HepG2 (cell line): ENCODE measurements around the gene SSC4D. TPM values are rescaled to one million over a fixed set of nuclear protein-coding genes. Genes with fewer than 3 reads are reported as not detected.

ENCODE experiments used
- ATF1 ChIP-seq: IDR thresholded peaks from 2 replicates; pipeline ENCODE4 v1.6.1; 2016; ENCODE audit warnings: mild to moderate bottlenecking, control low read depth
- FOXP1 ChIP-seq, 2 experiments: fragments of 450-650 bp in 1 of 2; IDR thresholded peaks; 2 replicates each; pipeline ENCODE4 v1.6.1; 2017 to 2018; ENCODE audit warnings: antibody characterized with exemption in 1 of 2
- IRF2 ChIP-seq: IDR thresholded peaks from 2 replicates; pipeline ENCODE4 v1.6.1; 2018; ENCODE audit warnings: missing genetic modification reagents, missing compliant biosample characterization
- KAT8 ChIP-seq: IDR thresholded peaks from 2 replicates; pipeline ENCODE4 v1.6.1; 2016; ENCODE audit warnings: missing genetic modification reagents, missing compliant biosample characterization
- SSRP1 ChIP-seq: IDR thresholded peaks from 2 replicates; pipeline ENCODE4 v1.6.1; 2016; ENCODE audit warnings: control low read depth
- ZC3H4 ChIP-seq: sonication (generic); formaldehyde crosslinking; IDR thresholded peaks from 2 replicates; pipeline ENCODE4 v1.4.0; 2020; ENCODE audit warnings: missing genetic modification reagents, borderline replicate concordance
- ZIK1 ChIP-seq: sonication (generic); formaldehyde crosslinking; IDR thresholded peaks from 2 replicates; pipeline ENCODE4 v1.5.0; 2020; ENCODE audit warnings: mild to moderate bottlenecking, low read depth, missing genetic modification reagents, borderline replicate concordance
- ZNF34 ChIP-seq: sonication (generic); formaldehyde crosslinking; IDR thresholded peaks from 2 replicates; pipeline ENCODE4 v1.4.0; 2020; ENCODE audit warnings: mild to moderate bottlenecking, missing genetic modification reagents, borderline replicate concordance
- polyA plus RNA-seq, 8 experiments: library from polyadenylated mRNA; depleted of rRNA in 3 of 8; stranded (reverse) in 7 of 8; unstranded in 1 of 8; fragments of >200 nt; fragmentation: Illumina TruSeq in 4 of 8; extraction: Trizol in 4 of 8; gene quantifications; 2 replicates each; pipeline versions ENCODE4 v1.2.1 to v1.2.3, GENCODE V29; 2011 to 2016; ENCODE audit warnings: low read depth in 4 of 8, missing spikeins in 1 of 8, mixed read lengths in 1 of 8; ENCODE audit not compliant: insufficient read depth in 1 of 8
- total RNA-seq, 5 experiments: library from RNA; depleted of rRNA; stranded (reverse); fragments of >200 nt; fragmentation: Illumina TruSeq; extraction: Trizol; gene quantifications; 2 replicates each; pipeline ENCODE4 v1.2.3, GENCODE V29; 2016; ENCODE audit warnings: low read depth in 1 of 5
- TF ChIP-seq, protein P1 (sequence below): sonication (generic); formaldehyde crosslinking; IDR thresholded peaks from 2 replicates; pipeline ENCODE4 v1.4.0; 2020; ENCODE audit warnings: mild to moderate bottlenecking, missing genetic modification reagents
- TF ChIP-seq, protein P2 (sequence below): IDR thresholded peaks from 2 replicates; pipeline ENCODE4 v1.6.1; 2016; ENCODE audit warnings: mild to moderate bottlenecking
- TF ChIP-seq, protein P3 (sequence below): sonication (generic); formaldehyde crosslinking; IDR thresholded peaks from 2 replicates; pipeline ENCODE4 v1.5.0; 2020; ENCODE audit warnings: mild to moderate bottlenecking, missing genetic modification reagents, borderline replicate concordance

The SSC4D gene
- total and polyA plus RNA-seq, 2 of the 13 experiments (the other 11 are each of a cell fraction or from before 2014, with no cell fraction given) = 33.3 to 63.8 TPM

DNA sequence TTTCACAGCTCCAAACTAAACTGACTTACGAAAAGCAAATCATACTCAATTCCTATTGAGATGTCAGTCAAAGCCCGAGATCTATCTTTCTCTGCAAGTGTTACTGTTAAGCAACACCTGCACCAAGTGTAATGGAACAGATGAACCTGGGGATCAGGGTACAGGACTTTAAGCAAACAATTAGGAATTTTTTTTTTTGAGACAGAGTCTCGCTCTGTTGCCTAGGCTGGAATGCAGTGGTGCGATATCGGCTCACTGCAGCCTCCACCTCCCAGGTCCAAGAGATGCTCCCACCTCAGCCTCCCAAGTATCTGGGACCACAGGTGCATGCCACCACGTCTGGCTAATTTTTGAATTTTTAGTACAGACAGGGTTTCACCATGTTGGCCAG, 65.6 kb downstream of the SSC4D start (continued):
- TF ChIP-seq, protein P1, sequence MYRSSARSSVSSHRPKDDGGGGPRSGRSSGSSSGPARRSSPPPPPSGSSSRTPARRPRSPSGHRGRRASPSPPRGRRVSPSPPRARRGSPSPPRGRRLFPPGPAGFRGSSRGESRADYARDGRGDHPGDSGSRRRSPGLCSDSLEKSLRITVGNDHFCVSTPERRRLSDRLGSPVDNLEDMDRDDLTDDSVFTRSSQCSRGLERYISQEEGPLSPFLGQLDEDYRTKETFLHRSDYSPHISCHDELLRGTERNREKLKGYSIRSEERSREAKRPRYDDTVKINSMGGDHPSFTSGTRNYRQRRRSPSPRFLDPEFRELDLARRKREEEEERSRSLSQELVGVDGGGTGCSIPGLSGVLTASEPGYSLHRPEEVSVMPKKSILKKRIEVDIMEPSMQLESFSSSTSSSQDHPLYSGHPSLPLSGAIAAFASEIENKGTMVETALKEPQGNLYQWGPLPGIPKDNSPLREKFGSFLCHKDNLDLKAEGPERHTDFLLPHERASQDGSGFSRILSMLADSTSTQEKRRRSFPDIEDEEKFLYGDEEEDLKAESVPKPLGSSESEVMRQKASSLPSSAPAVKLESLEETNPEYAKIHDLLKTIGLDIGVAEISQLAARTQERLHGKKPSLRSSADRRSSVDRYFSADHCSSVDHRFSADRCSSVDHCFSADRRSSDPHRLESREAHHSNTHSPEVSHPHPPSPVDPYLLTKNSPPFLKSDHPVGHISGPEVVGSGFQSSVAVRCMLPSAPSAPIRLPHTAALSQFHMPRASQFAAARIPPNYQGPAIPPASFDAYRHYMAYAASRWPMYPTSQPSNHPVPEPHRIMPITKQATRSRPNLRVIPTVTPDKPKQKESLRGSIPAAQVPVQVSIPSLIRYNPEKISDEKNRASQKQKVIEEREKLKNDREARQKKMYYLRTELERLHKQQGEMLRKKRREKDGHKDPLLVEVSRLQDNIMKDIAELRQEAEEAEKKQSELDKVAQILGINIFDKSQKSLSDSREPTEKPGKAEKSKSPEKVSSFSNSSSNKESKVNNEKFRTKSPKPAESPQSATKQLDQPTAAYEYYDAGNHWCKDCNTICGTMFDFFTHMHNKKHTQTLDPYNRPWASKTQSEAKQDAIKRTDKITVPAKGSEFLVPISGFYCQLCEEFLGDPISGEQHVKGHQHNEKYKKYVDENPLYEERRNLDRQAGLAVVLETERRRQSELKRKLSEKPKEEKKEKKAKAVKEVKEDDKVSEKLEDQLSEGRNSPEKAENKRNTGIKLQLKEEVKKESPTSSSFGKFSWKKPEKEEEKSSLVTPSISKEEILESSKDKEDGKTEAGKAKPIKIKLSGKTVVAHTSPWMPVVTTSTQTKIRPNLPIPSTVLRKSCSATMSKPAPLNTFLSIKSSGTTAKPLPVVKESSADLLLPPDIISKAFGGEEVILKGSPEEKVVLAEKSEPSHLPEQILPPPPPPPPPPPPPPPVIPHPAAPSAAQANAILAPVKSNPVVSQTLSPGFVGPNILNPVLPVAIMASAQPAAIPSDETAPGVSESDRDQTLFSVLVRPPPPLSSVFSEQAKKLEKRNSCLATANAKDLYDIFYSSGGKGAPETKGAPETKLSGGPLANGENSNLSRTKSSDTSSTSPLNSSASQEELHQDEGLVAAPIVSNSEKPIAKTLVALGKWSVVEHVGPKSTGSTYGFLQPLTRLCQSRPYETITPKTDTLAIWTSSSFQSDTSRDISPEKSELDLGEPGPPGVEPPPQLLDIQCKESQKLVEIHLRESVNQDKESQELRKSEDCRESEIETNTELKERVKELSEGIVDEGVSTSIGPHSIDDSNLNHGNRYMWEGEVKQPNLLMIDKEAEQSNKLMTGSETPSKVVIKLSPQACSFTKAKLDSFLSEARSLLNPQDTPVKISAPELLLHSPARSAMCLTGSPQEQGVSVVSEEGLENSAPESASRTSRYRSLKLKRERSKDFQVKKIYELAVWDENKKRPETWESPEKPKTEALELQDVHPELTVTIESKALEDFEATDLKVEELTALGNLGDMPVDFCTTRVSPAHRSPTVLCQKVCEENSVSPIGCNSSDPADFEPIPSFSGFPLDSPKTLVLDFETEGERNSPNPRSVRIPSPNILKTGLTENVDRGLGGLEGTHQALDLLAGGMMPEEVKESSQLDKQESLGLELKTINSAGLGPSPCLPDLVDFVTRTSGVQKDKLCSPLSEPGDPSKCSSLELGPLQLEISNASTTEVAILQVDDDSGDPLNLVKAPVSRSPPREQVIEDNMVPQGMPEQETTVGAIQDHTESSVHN (CRISPR knock-in tag) = no peak
- TF ChIP-seq IRF2 (CRISPR knock-in tag) (0 out of 2 replicates have a peak, but pooled peaks have one; percentile 34), FOXP1 (IDR thresholded peaks at IDR 0.05) (no peak), FOXP1 (CRISPR knock-in tag; IDR thresholded peaks at IDR 0.05) (peak; percentile 57), ZNF34 (CRISPR knock-in tag) (no peak), ATF1 (CRISPR knock-in tag) (no peak), SSRP1 (0 out of 2 replicates have a peak, but pooled peaks have one; percentile 7), KAT8 (CRISPR knock-in tag) (0 out of 2 replicates have a peak, but pooled peaks have one; percentile 26), ZIK1 (CRISPR knock-in tag) (no peak), ZC3H4 (no peak)
- TF ChIP-seq, protein P2, sequence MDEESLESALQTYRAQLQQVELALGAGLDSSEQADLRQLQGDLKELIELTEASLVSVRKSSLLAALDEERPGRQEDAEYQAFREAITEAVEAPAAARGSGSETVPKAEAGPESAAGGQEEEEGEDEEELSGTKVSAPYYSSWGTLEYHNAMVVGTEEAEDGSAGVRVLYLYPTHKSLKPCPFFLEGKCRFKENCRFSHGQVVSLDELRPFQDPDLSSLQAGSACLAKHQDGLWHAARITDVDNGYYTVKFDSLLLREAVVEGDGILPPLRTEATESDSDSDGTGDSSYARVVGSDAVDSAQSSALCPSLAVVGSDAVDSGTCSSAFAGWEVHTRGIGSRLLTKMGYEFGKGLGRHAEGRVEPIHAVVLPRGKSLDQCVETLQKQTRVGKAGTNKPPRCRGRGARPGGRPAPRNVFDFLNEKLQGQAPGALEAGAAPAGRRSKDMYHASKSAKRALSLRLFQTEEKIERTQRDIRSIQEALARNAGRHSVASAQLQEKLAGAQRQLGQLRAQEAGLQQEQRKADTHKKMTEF (CRISPR knock-in tag) = no peak; the same call in 1 of the 2 replicates
- TF ChIP-seq, protein P3, sequence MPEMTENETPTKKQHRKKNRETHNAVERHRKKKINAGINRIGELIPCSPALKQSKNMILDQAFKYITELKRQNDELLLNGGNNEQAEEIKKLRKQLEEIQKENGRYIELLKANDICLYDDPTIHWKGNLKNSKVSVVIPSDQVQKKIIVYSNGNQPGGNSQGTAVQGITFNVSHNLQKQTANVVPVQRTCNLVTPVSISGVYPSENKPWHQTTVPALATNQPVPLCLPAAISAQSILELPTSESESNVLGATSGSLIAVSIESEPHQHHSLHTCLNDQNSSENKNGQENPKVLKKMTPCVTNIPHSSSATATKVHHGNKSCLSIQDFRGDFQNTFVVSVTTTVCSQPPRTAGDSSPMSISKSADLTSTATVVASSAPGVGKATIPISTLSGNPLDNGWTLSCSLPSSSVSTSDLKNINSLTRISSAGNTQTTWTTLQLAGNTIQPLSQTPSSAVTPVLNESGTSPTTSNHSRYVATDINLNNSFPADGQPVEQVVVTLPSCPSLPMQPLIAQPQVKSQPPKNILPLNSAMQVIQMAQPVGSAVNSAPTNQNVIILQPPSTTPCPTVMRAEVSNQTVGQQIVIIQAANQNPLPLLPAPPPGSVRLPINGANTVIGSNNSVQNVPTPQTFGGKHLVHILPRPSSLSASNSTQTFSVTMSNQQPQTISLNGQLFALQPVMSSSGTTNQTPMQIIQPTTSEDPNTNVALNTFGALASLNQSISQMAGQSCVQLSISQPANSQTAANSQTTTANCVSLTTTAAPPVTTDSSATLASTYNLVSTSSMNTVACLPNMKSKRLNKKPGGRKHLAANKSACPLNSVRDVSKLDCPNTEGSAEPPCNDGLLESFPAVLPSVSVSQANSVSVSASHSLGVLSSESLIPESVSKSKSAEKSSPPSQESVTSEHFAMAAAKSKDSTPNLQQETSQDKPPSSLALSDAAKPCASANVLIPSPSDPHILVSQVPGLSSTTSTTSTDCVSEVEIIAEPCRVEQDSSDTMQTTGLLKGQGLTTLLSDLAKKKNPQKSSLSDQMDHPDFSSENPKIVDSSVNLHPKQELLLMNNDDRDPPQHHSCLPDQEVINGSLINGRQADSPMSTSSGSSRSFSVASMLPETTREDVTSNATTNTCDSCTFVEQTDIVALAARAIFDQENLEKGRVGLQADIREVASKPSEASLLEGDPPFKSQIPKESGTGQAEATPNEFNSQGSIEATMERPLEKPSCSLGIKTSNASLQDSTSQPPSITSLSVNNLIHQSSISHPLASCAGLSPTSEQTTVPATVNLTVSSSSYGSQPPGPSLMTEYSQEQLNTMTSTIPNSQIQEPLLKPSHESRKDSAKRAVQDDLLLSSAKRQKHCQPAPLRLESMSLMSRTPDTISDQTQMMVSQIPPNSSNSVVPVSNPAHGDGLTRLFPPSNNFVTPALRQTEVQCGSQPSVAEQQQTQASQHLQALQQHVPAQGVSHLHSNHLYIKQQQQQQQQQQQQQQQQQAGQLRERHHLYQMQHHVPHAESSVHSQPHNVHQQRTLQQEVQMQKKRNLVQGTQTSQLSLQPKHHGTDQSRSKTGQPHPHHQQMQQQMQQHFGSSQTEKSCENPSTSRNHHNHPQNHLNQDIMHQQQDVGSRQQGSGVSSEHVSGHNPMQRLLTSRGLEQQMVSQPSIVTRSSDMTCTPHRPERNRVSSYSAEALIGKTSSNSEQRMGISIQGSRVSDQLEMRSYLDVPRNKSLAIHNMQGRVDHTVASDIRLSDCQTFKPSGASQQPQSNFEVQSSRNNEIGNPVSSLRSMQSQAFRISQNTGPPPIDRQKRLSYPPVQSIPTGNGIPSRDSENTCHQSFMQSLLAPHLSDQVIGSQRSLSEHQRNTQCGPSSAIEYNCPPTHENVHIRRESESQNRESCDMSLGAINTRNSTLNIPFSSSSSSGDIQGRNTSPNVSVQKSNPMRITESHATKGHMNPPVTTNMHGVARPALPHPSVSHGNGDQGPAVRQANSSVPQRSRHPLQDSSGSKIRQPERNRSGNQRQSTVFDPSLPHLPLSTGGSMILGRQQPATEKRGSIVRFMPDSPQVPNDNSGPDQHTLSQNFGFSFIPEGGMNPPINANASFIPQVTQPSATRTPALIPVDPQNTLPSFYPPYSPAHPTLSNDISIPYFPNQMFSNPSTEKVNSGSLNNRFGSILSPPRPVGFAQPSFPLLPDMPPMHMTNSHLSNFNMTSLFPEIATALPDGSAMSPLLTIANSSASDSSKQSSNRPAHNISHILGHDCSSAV (CRISPR knock-in tag) = no peak
